ENCODE data around the gene FAM53B.

Gene FAM53B

GRCh38 chr10:124666494-124666893 lies 77.7 kb downstream of the FAM53B start:
- no peak for DNase-seq (ENCODE audit: low read depth in 3 of 3, low spot score in 1 of 3)

GRCh38 chr10:124665980-124666379 lies 78.2 kb downstream of the FAM53B start:
- no peak for DNase-seq (ENCODE audit: low read depth in 3 of 3, low spot score in 1 of 3)

GRCh38 chr10:124665558-124665957 lies 78.6 kb downstream of the FAM53B start:
- DNase-seq (ENCODE audit: low read depth in 3 of 3, low spot score in 1 of 3) = no peak

- no peak for DNase-seq (ENCODE audit: low read depth in 3 of 3, low spot score in 1 of 3)
These were observed 79.1 kb downstream of the FAM53B start for GRCh38 chr10:124665091-124665490.

GRCh38 chr10:124663766-124664360 lies 80.3 kb downstream of the FAM53B start:
- DNase-seq (ENCODE audit: low read depth in 3 of 3, low spot score in 1 of 3) = no peak

GRCh38 chr10:124663228-124663627 lies 81.0 kb downstream of the FAM53B start:
- DNase-seq (ENCODE audit: low read depth in 3 of 3, low spot score in 1 of 3) = no peak

- no peak for DNase-seq (ENCODE audit: low read depth in 3 of 3, low spot score in 1 of 3)
These were observed 82.5 kb downstream of the FAM53B start for GRCh38 chr10:124661660-124662180.

GRCh38 chr10:124660404-124661125 lies 83.6 kb downstream of the FAM53B start:
- no peak for DNase-seq (ENCODE audit: low read depth in 3 of 3, low spot score in 1 of 3)

GRCh38 chr10:124659380-124659779 lies 84.8 kb downstream of the FAM53B start:
- no peak for DNase-seq (ENCODE audit: low read depth in 3 of 3, low spot score in 1 of 3)

GRCh38 chr10:124658591-124659242 lies 85.5 kb downstream of the FAM53B start:
- DNase-seq (ENCODE audit: low read depth in 3 of 3, low spot score in 1 of 3) = no peak

GRCh38 chr10:124657806-124658205 lies 86.4 kb downstream of the FAM53B start:
- peak in 1 of 3 donors; percentile 28 for DNase-seq (ENCODE audit: low read depth in 3 of 3, low spot score in 1 of 3)

- no peak for DNase-seq (ENCODE audit: low read depth in 3 of 3, low spot score in 1 of 3)
These were observed 87.6 kb downstream of the FAM53B start for GRCh38 chr10:124656541-124656940.

- no peak for DNase-seq (ENCODE audit: low read depth in 3 of 3, low spot score in 1 of 3)
These were observed 88.1 kb downstream of the FAM53B start for GRCh38 chr10:124656113-124656490.

- no peak for DNase-seq (ENCODE audit: low read depth in 3 of 3, low spot score in 1 of 3)
These were observed 88.7 kb downstream of the FAM53B start for GRCh38 chr10:124655191-124656112.

GRCh38 chr10:124654686-124655085 lies 89.5 kb downstream of the FAM53B start:
- no peak for DNase-seq (ENCODE audit: low read depth in 3 of 3, low spot score in 1 of 3)

- no peak for DNase-seq (ENCODE audit: low read depth in 3 of 3, low spot score in 1 of 3)
These were observed 90.1 kb downstream of the FAM53B start for GRCh38 chr10:124653811-124654651.

- DNase-seq (ENCODE audit: low read depth in 3 of 3, low spot score in 1 of 3) = no peak
These were observed 90.9 kb downstream of the FAM53B start for GRCh38 chr10:124653311-124653710.

- DNase-seq (ENCODE audit: low read depth in 3 of 3, low spot score in 1 of 3) = no peak
These were observed 91.5 kb downstream of the FAM53B start for GRCh38 chr10:124652701-124653100.

GRCh38 chr10:124652200-124652599 lies 92.0 kb downstream of the FAM53B start:
- no peak for DNase-seq (ENCODE audit: low read depth in 3 of 3, low spot score in 1 of 3)

GRCh38 chr10:124651402-124651891 lies 92.7 kb downstream of the FAM53B start:
- DNase-seq (ENCODE audit: low read depth in 3 of 3, low spot score in 1 of 3) = no peak

Data from stimulated activated CD4-positive, alpha-beta T cell treated with anti-CD3 and anti-CD28 coated beads, TNF-alpha, amount 100 ng/mL, for 1 hour (primary cell).